Measurements from ENCODE around the gene TRPM2. TPM values are rescaled to one million over a fixed set of nuclear protein-coding genes. Genes with fewer than 3 reads are reported as not detected.

The TRPM2 gene
- polyA plus RNA-seq, 2 donors, result 1.2 to 1.7 TPM

DNA sequence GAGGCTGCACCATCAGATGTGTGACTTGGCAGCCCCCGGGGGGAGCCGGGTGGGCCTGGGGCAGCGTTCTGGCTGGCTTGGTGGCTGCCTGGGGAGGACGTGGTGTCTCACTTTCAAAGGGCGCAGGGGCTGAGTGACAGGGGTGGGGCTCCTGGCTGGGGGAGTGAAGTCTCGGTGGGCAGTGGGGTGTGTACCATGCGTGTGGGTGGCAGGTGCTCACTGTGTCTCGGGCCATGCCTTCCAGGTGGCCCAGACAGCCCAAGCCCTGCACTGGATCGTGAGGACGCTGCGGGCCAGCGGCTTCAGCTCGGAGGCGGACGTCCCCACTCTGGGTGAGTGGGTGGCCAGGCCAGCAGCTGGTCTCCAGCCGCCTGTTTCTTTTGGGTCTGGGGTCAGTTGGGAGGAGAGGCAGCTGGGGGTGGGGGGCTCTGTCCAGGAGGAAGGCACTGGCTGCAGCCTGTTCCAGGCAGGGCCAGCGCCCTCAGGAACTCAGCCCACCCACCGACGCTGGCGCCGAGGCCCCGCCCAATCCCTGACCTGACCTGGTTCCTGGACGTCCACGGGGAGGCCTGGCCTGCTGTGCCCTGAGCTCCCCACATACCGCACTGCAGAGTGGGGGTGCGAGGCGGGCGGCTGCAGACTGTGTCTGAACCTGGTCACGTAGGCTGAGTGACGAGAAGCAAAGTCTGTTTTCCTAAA, 71.3 kb downstream of the TRPM2 start:
- Histone ChIP-seq H3K4me1 (ENCODE audit: control insufficient read depth in 2 of 2, insufficient read depth in 2 of 2, low read length in 1 of 2) (no peaks in the 10 kb centered on the region), H3K36me3 (ENCODE audit: control insufficient read depth in 2 of 2, insufficient read depth in 2 of 2, low read length in 1 of 2) (no peaks in the 10 kb centered on the region), H3K27me3 (ENCODE audit: control insufficient read depth in 1 of 2, insufficient read depth in 2 of 2, low read length in 2 of 2) (no peaks in the 10 kb centered on the region), H3K27ac (ENCODE audit: low read depth in 2 of 2, low read length in 1 of 2) (no peak overlapping the region), H3K9me3 (ENCODE audit: control insufficient read depth in 2 of 2, insufficient read depth in 1 of 2, low read depth in 1 of 2, low read length in 1 of 2) (peaks cover 3 to 4% of the 10 kb centered on the region in 2 donors), H3K4me3 (ENCODE audit: low read depth in 1 of 2, low read length in 2 of 2) (no peak overlapping the region)
- 71 to 72% methylated on average over 30 of the region's 30 CpGs for WGBS, 2 donors

DNA sequence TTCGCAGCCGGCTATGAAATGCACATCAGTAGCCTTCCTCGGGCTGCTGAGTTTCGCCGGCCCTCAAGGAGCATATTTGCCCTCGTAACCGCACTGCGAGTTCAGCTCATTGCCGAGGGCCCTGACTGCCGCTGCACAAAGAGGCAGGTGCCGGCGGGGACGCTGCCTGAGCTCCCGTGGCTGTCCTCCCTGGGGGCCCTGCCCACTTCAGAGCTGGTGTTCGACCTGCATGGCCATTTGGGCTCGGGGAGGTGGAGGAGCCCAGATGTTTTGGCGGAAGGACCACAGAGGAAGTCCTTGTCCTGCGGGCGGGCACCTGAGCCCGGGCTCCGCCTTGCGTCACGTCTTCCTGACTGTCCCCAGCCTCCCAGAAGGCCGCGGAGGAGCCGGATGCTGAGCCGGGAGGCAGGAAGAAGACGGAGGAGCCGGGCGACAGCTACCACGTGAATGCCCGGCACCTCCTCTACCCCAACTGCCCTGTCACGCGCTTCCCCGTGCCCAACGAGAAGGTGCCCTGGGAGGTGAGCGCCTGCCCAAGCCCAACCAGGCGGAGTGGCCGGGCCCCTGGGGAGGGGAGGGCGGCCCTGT, 72.0 kb downstream of the TRPM2 start:
- Histone ChIP-seq H3K4me3 (ENCODE audit: low read depth in 1 of 2, low read length in 2 of 2) (no peak overlapping the region), H3K27me3 (ENCODE audit: control insufficient read depth in 1 of 2, insufficient read depth in 2 of 2, low read length in 2 of 2) (no peaks in the 10 kb centered on the region), H3K36me3 (ENCODE audit: control insufficient read depth in 2 of 2, insufficient read depth in 2 of 2, low read length in 1 of 2) (no peaks in the 10 kb centered on the region), H3K4me1 (ENCODE audit: control insufficient read depth in 2 of 2, insufficient read depth in 2 of 2, low read length in 1 of 2) (no peaks in the 10 kb centered on the region), H3K27ac (ENCODE audit: low read depth in 2 of 2, low read length in 1 of 2) (no peak overlapping the region), H3K9me3 (ENCODE audit: control insufficient read depth in 2 of 2, insufficient read depth in 1 of 2, low read depth in 1 of 2, low read length in 1 of 2) (peaks cover 3% of the 10 kb centered on the region in 2 donors)
- 77% methylated on average over 40 of the region's 40 CpGs for WGBS, 2 donors

DNA sequence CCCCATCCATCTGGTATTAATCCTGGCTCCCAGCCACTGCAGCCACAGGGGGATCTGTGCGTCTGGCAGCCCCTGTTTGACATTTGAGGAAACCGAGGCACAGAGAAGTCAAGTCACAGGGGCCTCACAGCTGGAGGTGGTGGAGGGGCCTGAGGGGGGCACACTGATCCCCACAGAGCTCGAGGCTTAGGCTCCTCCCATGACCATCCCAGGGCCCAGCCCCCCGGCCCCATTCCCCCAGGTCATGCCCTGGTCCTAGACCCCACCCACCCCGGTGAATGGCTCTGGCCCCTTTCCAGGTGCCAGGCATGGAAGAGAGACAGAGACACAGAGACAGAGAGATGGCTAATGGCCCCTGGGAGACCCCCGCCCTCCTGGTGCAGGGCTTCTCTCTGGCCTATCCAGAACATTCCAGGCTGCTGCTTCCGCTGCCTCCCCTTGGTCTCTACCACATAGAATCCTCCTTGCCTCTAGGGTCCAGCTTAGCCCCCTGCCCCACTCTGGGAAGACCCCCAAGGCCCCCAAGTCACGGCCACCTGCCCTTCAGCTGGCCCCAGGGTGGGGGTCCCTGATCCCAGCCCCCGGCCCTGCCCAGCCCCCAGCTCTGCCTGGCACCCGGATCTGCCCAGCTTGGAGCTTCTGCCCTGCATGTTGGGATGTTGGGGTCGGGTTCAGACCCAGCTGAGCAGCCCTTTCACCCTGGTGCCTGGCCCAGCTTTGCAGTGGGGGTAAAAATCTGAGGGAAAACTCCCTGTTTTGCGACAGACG, 72.7 kb downstream of the TRPM2 start:
- H3K36me3 ChIP-seq (ENCODE audit: control insufficient read depth in 2 of 2, insufficient read depth in 2 of 2, low read length in 1 of 2), result no peaks in the 10 kb centered on the region
- no peaks in the 10 kb centered on the region for H3K4me1 ChIP-seq (ENCODE audit: control insufficient read depth in 2 of 2, insufficient read depth in 2 of 2, low read length in 1 of 2)
- H3K27ac ChIP-seq (ENCODE audit: low read depth in 2 of 2, low read length in 1 of 2), result no peak overlapping the region
- no peak overlapping the region for H3K4me3 ChIP-seq (ENCODE audit: low read depth in 1 of 2, low read length in 2 of 2)
- H3K9me3 ChIP-seq (ENCODE audit: control insufficient read depth in 2 of 2, insufficient read depth in 1 of 2, low read depth in 1 of 2, low read length in 1 of 2), result peaks cover 3% of the 10 kb centered on the region in 2 donors
- WGBS, 2 donors, result 77 to 83% methylated on average over 11 to 13 of the region's 13 CpGs
- H3K27me3 ChIP-seq (ENCODE audit: control insufficient read depth in 1 of 2, insufficient read depth in 2 of 2, low read length in 2 of 2), result no peaks in the 10 kb centered on the region

DNA sequence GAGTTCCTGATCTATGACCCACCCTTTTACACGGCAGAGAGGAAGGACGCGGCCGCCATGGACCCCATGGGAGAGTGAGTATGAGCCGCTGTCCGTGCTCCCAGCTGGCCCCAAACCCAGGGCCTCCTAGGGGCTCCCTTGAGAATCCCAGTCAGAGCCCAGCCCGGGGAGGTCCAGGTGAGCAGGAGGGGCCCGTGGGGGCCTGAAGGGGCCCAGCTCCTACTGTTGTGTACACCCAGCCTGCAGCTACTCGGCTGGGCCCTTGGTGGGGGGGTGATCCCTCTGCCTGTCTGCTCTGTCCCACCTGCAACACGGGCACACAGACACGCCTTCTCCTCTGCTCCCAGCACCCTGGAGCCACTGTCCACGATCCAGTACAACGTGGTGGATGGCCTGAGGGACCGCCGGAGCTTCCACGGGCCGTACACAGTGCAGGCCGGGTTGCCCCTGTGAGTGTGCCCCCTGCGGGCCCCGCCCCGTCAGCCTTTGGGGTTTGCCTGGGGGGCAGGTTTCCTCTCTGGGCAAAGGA, 73.3 kb downstream of the TRPM2 start:
- Histone ChIP-seq H3K27me3 (ENCODE audit: control insufficient read depth in 1 of 2, insufficient read depth in 2 of 2, low read length in 2 of 2) (no peaks in the 10 kb centered on the region), H3K4me1 (ENCODE audit: control insufficient read depth in 2 of 2, insufficient read depth in 2 of 2, low read length in 1 of 2) (no peaks in the 10 kb centered on the region), H3K27ac (ENCODE audit: low read depth in 2 of 2, low read length in 1 of 2) (no peak overlapping the region), H3K9me3 (ENCODE audit: control insufficient read depth in 2 of 2, insufficient read depth in 1 of 2, low read depth in 1 of 2, low read length in 1 of 2) (peaks cover 3 to 8% of the 10 kb centered on the region in 2 donors), H3K36me3 (ENCODE audit: control insufficient read depth in 2 of 2, insufficient read depth in 2 of 2, low read length in 1 of 2) (no peaks in the 10 kb centered on the region), H3K4me3 (ENCODE audit: low read depth in 1 of 2, low read length in 2 of 2) (no peak overlapping the region)
- WGBS, 2 donors, result 77 to 78% methylated on average over 21 of the region's 21 CpGs

DNA sequence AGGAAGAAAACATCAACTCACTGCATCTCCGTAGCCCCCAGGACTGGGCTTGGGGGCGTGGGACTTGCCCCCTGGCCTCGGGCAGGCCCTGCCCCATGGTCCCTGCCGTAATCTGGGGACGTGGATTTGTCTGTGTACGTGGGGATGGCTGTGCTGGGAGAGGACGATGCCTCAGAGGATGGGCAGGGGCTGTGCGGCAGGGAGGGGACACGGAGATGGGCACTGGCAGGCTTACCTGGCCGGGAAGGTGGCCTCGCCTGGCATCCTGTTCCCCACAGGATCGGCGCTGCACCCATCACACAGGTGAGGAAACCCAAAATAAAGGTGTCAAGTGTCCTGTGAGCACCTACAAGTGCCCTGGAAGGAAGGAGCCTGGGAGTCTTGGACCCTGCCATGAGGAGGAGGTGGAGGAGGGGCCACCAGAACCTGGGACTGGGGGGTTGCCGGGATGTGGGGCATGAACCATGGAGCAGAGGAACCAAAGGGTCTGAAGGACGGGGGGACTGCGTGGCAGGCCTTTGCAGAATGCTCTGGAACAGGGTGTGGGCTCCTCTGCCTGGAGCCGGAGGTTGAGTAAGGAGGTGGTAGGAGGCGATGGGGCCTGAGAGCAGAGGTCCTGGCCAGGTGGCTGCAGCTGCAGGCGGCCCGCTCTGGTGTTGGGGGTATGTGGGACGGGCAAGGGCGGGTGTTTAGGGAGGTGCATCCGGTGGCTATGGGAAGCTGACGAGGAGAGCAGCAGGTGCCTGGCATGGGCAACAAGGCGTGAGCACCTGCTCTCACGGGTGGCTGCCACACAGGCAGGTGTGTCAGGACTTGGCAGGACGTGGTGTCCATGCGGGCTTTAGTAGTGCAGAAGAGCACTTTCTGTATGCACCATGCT, 74.1 kb downstream of the TRPM2 start:
- Histone ChIP-seq H3K4me1 (ENCODE audit: control insufficient read depth in 2 of 2, insufficient read depth in 2 of 2, low read length in 1 of 2) (no peaks in the 10 kb centered on the region), H3K27me3 (ENCODE audit: control insufficient read depth in 1 of 2, insufficient read depth in 2 of 2, low read length in 2 of 2) (no peaks in the 10 kb centered on the region), H3K4me3 (ENCODE audit: low read depth in 1 of 2, low read length in 2 of 2) (no peak overlapping the region), H3K27ac (ENCODE audit: low read depth in 2 of 2, low read length in 1 of 2) (no peak overlapping the region), H3K9me3 (ENCODE audit: control insufficient read depth in 2 of 2, insufficient read depth in 1 of 2, low read depth in 1 of 2, low read length in 1 of 2) (peaks cover 0 to 8% of the 10 kb centered on the region in 2 donors), H3K36me3 (ENCODE audit: control insufficient read depth in 2 of 2, insufficient read depth in 2 of 2, low read length in 1 of 2) (no peaks in the 10 kb centered on the region)
- WGBS, 2 donors, result 84 to 87% methylated on average over 28 of the region's 28 CpGs

DNA sequence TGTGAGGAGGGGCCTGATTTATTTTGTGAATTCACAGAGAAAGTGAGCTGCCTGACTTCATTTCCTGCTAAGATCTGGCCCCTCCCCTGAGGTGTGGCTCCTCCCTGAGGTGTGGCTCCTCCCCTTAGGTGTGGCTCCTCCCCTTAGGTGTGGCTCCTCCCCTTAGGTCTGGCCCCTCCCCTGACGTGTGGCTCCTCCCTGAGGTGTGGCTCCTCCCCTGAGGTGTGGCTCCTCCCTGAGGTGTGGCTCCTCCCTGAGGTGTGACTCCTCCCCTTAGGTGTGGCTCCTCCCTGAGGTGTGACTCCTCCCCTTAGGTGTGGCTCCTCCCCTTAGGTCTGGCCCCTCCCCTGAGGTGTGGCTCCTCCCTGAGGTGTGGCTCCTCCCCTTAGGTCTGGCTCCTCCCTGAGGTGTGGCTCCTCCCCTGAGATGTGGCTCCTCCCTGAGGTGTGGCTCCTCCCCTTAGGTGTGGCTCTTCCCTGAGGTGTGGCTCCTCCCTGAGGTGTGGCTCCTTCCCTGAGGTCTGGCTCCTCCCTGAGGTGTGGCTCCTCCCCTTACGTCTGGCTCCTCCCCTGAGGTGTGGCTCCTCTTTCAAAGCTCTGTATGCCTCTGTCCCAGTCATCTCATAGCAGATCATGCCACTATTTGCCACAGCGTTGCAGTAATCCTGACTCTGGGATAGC, 75.0 kb downstream of the TRPM2 start:
- WGBS, 2 donors, result 35 to 50% methylated on average over 3 of the region's 3 CpGs
- Histone ChIP-seq H3K9me3 (ENCODE audit: control insufficient read depth in 2 of 2, insufficient read depth in 1 of 2, low read depth in 1 of 2, low read length in 1 of 2) (peaks cover 0 to 8% of the 10 kb centered on the region in 2 donors), H3K36me3 (ENCODE audit: control insufficient read depth in 2 of 2, insufficient read depth in 2 of 2, low read length in 1 of 2) (no peaks in the 10 kb centered on the region), H3K4me3 (ENCODE audit: low read depth in 1 of 2, low read length in 2 of 2) (no peak overlapping the region), H3K4me1 (ENCODE audit: control insufficient read depth in 2 of 2, insufficient read depth in 2 of 2, low read length in 1 of 2) (no peaks in the 10 kb centered on the region), H3K27ac (ENCODE audit: low read depth in 2 of 2, low read length in 1 of 2) (no peak overlapping the region), H3K27me3 (ENCODE audit: control insufficient read depth in 1 of 2, insufficient read depth in 2 of 2, low read length in 2 of 2) (no peaks in the 10 kb centered on the region)

DNA sequence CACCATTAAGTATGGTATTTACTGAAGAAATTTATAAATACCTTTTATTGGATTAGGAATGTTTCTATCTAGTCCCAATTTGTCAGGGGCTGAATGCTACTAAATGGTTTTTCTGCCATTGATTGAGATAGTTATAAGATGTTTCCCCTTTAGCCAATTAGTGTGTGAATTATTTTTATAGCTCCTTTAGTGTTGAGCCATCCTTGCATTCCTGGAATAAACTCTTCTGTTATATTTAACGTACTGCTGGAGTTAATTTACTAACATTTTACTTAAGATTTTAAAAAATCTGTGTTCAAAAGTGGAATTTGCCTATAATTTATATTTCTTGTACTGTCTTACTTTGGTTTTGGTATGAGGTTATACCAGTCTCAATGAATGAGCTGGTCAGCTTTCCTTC, 76.5 kb downstream of the TRPM2 start:
- WGBS, 2 donors, result 70 to 73% methylated on average over 1 of the region's 1 CpG
- H3K9me3 ChIP-seq (ENCODE audit: control insufficient read depth in 2 of 2, insufficient read depth in 1 of 2, low read depth in 1 of 2, low read length in 1 of 2), result peaks cover 0 to 8% of the 10 kb centered on the region in 2 donors

DNA sequence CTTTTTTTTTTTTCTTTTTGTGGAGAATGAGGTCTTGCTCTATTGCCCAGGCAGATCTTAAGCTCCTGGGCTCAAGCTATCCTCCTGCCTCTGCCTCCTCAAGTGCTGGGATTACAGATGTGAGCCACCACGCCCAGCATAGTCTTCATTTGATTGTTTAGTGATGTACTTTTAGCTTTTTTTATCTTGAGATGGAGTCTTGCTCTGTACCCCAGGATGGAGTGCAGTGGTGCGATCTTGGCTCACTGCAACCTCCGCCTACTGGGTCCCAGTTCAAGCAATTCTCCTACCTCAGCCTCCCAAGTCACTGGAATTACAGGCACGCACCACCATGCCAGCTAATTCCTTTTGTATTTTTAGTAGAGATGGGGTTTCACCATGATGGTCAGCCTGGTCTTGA, 77.9 kb downstream of the TRPM2 start:
- Histone ChIP-seq H3K27ac (ENCODE audit: low read depth in 2 of 2, low read length in 1 of 2) (no peak overlapping the region), H3K36me3 (ENCODE audit: control insufficient read depth in 2 of 2, insufficient read depth in 2 of 2, low read length in 1 of 2) (no peaks in the 10 kb centered on the region), H3K27me3 (ENCODE audit: control insufficient read depth in 1 of 2, insufficient read depth in 2 of 2, low read length in 2 of 2) (no peaks in the 10 kb centered on the region), H3K9me3 (ENCODE audit: control insufficient read depth in 2 of 2, insufficient read depth in 1 of 2, low read depth in 1 of 2, low read length in 1 of 2) (peaks cover 0 to 8% of the 10 kb centered on the region in 2 donors), H3K4me3 (ENCODE audit: low read depth in 1 of 2, low read length in 2 of 2) (no peak overlapping the region), H3K4me1 (ENCODE audit: control insufficient read depth in 2 of 2, insufficient read depth in 2 of 2, low read length in 1 of 2) (peaks cover 0 to 2% of the 10 kb centered on the region in 2 donors)
- 87 to 90% methylated on average over 4 of the region's 4 CpGs for WGBS, 2 donors

More for the DNA sequence above, 76.5 kb downstream of the TRPM2 start:
- Histone ChIP-seq H3K27ac (ENCODE audit: low read depth in 2 of 2, low read length in 1 of 2) (no peak overlapping the region), H3K36me3 (ENCODE audit: control insufficient read depth in 2 of 2, insufficient read depth in 2 of 2, low read length in 1 of 2) (no peaks in the 10 kb centered on the region), H3K27me3 (ENCODE audit: control insufficient read depth in 1 of 2, insufficient read depth in 2 of 2, low read length in 2 of 2) (no peaks in the 10 kb centered on the region), H3K4me3 (ENCODE audit: low read depth in 1 of 2, low read length in 2 of 2) (no peak overlapping the region), H3K4me1 (ENCODE audit: control insufficient read depth in 2 of 2, insufficient read depth in 2 of 2, low read length in 1 of 2) (peaks cover 0 to 2% of the 10 kb centered on the region in 2 donors)

Measured in esophagus (tissue), 2 donors.